ENCODE data around the gene PHF11. TPM values are rescaled to one million over a fixed set of nuclear protein-coding genes. Genes with fewer than 3 reads are reported as not detected.

The PHF11 gene
- polyA plus RNA-seq, 2 donors = 24.5 to 55.4 TPM

GRCh38 chr13:49524740-49525501 is 29.2 kb downstream of the PHF11 start:
- Histone ChIP-seq H3K4me1 (ENCODE audit: control insufficient read depth in 2 of 2, insufficient read depth in 2 of 2, low read length in 1 of 2) (no peaks in the 10 kb centered on the region), H3K36me3 (ENCODE audit: control insufficient read depth in 2 of 2, insufficient read depth in 2 of 2, low read length in 1 of 2) (peaks cover 0 to 2% of the 10 kb centered on the region in 2 donors), H3K27me3 (ENCODE audit: control insufficient read depth in 1 of 2, insufficient read depth in 2 of 2, low read length in 2 of 2) (no peaks in the 10 kb centered on the region), H3K9me3 (ENCODE audit: control insufficient read depth in 2 of 2, insufficient read depth in 1 of 2, low read depth in 1 of 2, low read length in 1 of 2) (no peaks in the 10 kb centered on the region), H3K4me3 (ENCODE audit: low read depth in 1 of 2, low read length in 2 of 2) (no peak overlapping the region), H3K27ac (ENCODE audit: low read depth in 2 of 2, low read length in 1 of 2) (no peak overlapping the region)
- WGBS, 2 donors = 90 to 91% methylated on average over 5 of the region's 5 CpGs

GRCh38 chr13:49527123-49527522 is 31.4 kb downstream of the PHF11 start:
- no peak overlapping the region for H3K4me3 ChIP-seq (ENCODE audit: low read depth in 1 of 2, low read length in 2 of 2)
- H3K27me3 ChIP-seq (ENCODE audit: control insufficient read depth in 1 of 2, insufficient read depth in 2 of 2, low read length in 2 of 2) = no peaks in the 10 kb centered on the region
- no peaks in the 10 kb centered on the region for H3K4me1 ChIP-seq (ENCODE audit: control insufficient read depth in 2 of 2, insufficient read depth in 2 of 2, low read length in 1 of 2)
- H3K9me3 ChIP-seq (ENCODE audit: control insufficient read depth in 2 of 2, insufficient read depth in 1 of 2, low read depth in 1 of 2, low read length in 1 of 2) = no peaks in the 10 kb centered on the region
- H3K36me3 ChIP-seq (ENCODE audit: control insufficient read depth in 2 of 2, insufficient read depth in 2 of 2, low read length in 1 of 2) = peaks cover 0 to 2% of the 10 kb centered on the region in 2 donors
- 56 to 60% methylated on average over 2 of the region's 2 CpGs for WGBS, 2 donors
- no peak overlapping the region for H3K27ac ChIP-seq (ENCODE audit: low read depth in 2 of 2, low read length in 1 of 2)

- no peak overlapping the region for H3K4me3 ChIP-seq (ENCODE audit: low read depth in 1 of 2, low read length in 2 of 2)
- no peaks in the 10 kb centered on the region for H3K9me3 ChIP-seq (ENCODE audit: control insufficient read depth in 2 of 2, insufficient read depth in 1 of 2, low read depth in 1 of 2, low read length in 1 of 2)
- no peaks in the 10 kb centered on the region for H3K4me1 ChIP-seq (ENCODE audit: control insufficient read depth in 2 of 2, insufficient read depth in 2 of 2, low read length in 1 of 2)
- no peaks in the 10 kb centered on the region for H3K27me3 ChIP-seq (ENCODE audit: control insufficient read depth in 1 of 2, insufficient read depth in 2 of 2, low read length in 2 of 2)
- peaks cover 0 to 2% of the 10 kb centered on the region in 2 donors for H3K36me3 ChIP-seq (ENCODE audit: control insufficient read depth in 2 of 2, insufficient read depth in 2 of 2, low read length in 1 of 2)
- H3K27ac ChIP-seq (ENCODE audit: low read depth in 2 of 2, low read length in 1 of 2) = no peak overlapping the region
- WGBS, 2 donors = 76 to 93% methylated on average over 1 of the region's 1 CpG
Measured at GRCh38 chr13:49528161-49528560, 32.4 kb downstream of the PHF11 start.

GRCh38 chr13:49530457-49530856 is 34.7 kb downstream of the PHF11 start:
- WGBS, 2 donors = 87 to 91% methylated on average over 7 of the region's 7 CpGs
- Histone ChIP-seq H3K36me3 (ENCODE audit: control insufficient read depth in 2 of 2, insufficient read depth in 2 of 2, low read length in 1 of 2) (no peaks in the 10 kb centered on the region), H3K4me1 (ENCODE audit: control insufficient read depth in 2 of 2, insufficient read depth in 2 of 2, low read length in 1 of 2) (no peaks in the 10 kb centered on the region)

GRCh38 chr13:49532593-49532992 is 36.8 kb downstream of the PHF11 start:
- Histone ChIP-seq H3K27me3 (ENCODE audit: control insufficient read depth in 1 of 2, insufficient read depth in 2 of 2, low read length in 2 of 2) (no peaks in the 10 kb centered on the region), H3K4me1 (ENCODE audit: control insufficient read depth in 2 of 2, insufficient read depth in 2 of 2, low read length in 1 of 2) (no peaks in the 10 kb centered on the region), H3K4me3 (ENCODE audit: low read depth in 1 of 2, low read length in 2 of 2) (no peak overlapping the region), H3K9me3 (ENCODE audit: control insufficient read depth in 2 of 2, insufficient read depth in 1 of 2, low read depth in 1 of 2, low read length in 1 of 2) (no peaks in the 10 kb centered on the region), H3K27ac (ENCODE audit: low read depth in 2 of 2, low read length in 1 of 2) (no peak overlapping the region), H3K36me3 (ENCODE audit: control insufficient read depth in 2 of 2, insufficient read depth in 2 of 2, low read length in 1 of 2) (no peaks in the 10 kb centered on the region)
- WGBS, 2 donors = 85 to 86% methylated on average over 1 of the region's 1 CpG

More at GRCh38 chr13:49530457-49530856, 34.7 kb downstream of the PHF11 start:
- no peak overlapping the region for H3K27ac ChIP-seq (ENCODE audit: low read depth in 2 of 2, low read length in 1 of 2)
- no peak overlapping the region for H3K4me3 ChIP-seq (ENCODE audit: low read depth in 1 of 2, low read length in 2 of 2)
- no peaks in the 10 kb centered on the region for H3K27me3 ChIP-seq (ENCODE audit: control insufficient read depth in 1 of 2, insufficient read depth in 2 of 2, low read length in 2 of 2)
- H3K9me3 ChIP-seq (ENCODE audit: control insufficient read depth in 2 of 2, insufficient read depth in 1 of 2, low read depth in 1 of 2, low read length in 1 of 2) = no peaks in the 10 kb centered on the region

GRCh38 chr13:49533011-49533410 is 37.3 kb downstream of the PHF11 start:
- Histone ChIP-seq H3K27ac (ENCODE audit: low read depth in 2 of 2, low read length in 1 of 2) (no peak overlapping the region), H3K4me3 (ENCODE audit: low read depth in 1 of 2, low read length in 2 of 2) (no peak overlapping the region), H3K9me3 (ENCODE audit: control insufficient read depth in 2 of 2, insufficient read depth in 1 of 2, low read depth in 1 of 2, low read length in 1 of 2) (no peaks in the 10 kb centered on the region), H3K4me1 (ENCODE audit: control insufficient read depth in 2 of 2, insufficient read depth in 2 of 2, low read length in 1 of 2) (no peaks in the 10 kb centered on the region), H3K36me3 (ENCODE audit: control insufficient read depth in 2 of 2, insufficient read depth in 2 of 2, low read length in 1 of 2) (no peaks in the 10 kb centered on the region), H3K27me3 (ENCODE audit: control insufficient read depth in 1 of 2, insufficient read depth in 2 of 2, low read length in 2 of 2) (no peaks in the 10 kb centered on the region)

GRCh38 chr13:49533591-49534269 is 38.0 kb downstream of the PHF11 start:
- Histone ChIP-seq H3K4me1 (ENCODE audit: control insufficient read depth in 2 of 2, insufficient read depth in 2 of 2, low read length in 1 of 2) (no peaks in the 10 kb centered on the region), H3K36me3 (ENCODE audit: control insufficient read depth in 2 of 2, insufficient read depth in 2 of 2, low read length in 1 of 2) (no peaks in the 10 kb centered on the region), H3K27me3 (ENCODE audit: control insufficient read depth in 1 of 2, insufficient read depth in 2 of 2, low read length in 2 of 2) (no peaks in the 10 kb centered on the region), H3K4me3 (ENCODE audit: low read depth in 1 of 2, low read length in 2 of 2) (no peak overlapping the region), H3K9me3 (ENCODE audit: control insufficient read depth in 2 of 2, insufficient read depth in 1 of 2, low read depth in 1 of 2, low read length in 1 of 2) (no peaks in the 10 kb centered on the region), H3K27ac (ENCODE audit: low read depth in 2 of 2, low read length in 1 of 2) (no peak overlapping the region)
- WGBS, 2 donors = 75 to 76% methylated on average over 7 of the region's 7 CpGs

- WGBS, 2 donors = 68 to 79% methylated on average over 7 of the region's 7 CpGs
- Histone ChIP-seq H3K9me3 (ENCODE audit: control insufficient read depth in 2 of 2, insufficient read depth in 1 of 2, low read depth in 1 of 2, low read length in 1 of 2) (no peaks in the 10 kb centered on the region), H3K4me3 (ENCODE audit: low read depth in 1 of 2, low read length in 2 of 2) (no peak overlapping the region), H3K27me3 (ENCODE audit: control insufficient read depth in 1 of 2, insufficient read depth in 2 of 2, low read length in 2 of 2) (no peaks in the 10 kb centered on the region), H3K36me3 (ENCODE audit: control insufficient read depth in 2 of 2, insufficient read depth in 2 of 2, low read length in 1 of 2) (peaks cover 4 to 6% of the 10 kb centered on the region in 2 donors), H3K27ac (ENCODE audit: low read depth in 2 of 2, low read length in 1 of 2) (no peak overlapping the region), H3K4me1 (ENCODE audit: control insufficient read depth in 2 of 2, insufficient read depth in 2 of 2, low read length in 1 of 2) (no peaks in the 10 kb centered on the region)
Measured at GRCh38 chr13:49536144-49536873, 40.6 kb downstream of the PHF11 start.

- Histone ChIP-seq H3K4me3 (ENCODE audit: low read depth in 1 of 2, low read length in 2 of 2) (no peak overlapping the region), H3K27ac (ENCODE audit: low read depth in 2 of 2, low read length in 1 of 2) (no peak overlapping the region), H3K27me3 (ENCODE audit: control insufficient read depth in 1 of 2, insufficient read depth in 2 of 2, low read length in 2 of 2) (no peaks in the 10 kb centered on the region), H3K9me3 (ENCODE audit: control insufficient read depth in 2 of 2, insufficient read depth in 1 of 2, low read depth in 1 of 2, low read length in 1 of 2) (no peaks in the 10 kb centered on the region), H3K4me1 (ENCODE audit: control insufficient read depth in 2 of 2, insufficient read depth in 2 of 2, low read length in 1 of 2) (no peaks in the 10 kb centered on the region), H3K36me3 (ENCODE audit: control insufficient read depth in 2 of 2, insufficient read depth in 2 of 2, low read length in 1 of 2) (peaks cover 4 to 6% of the 10 kb centered on the region in 2 donors)
- WGBS, 2 donors = 91 to 93% methylated on average over 2 of the region's 2 CpGs
Measured at GRCh38 chr13:49538404-49538803, 42.7 kb downstream of the PHF11 start.
